Measurements from ENCODE around the gene SNRPB2.

The SNRPB2 gene

GRCh38 chr20:16712511-16712947, 17.3 kb upstream of the SNRPB2 start:
- TF ChIP-seq CTCF (IDR thresholded peaks at IDR 0.05; ENCODE audit: insufficient read depth, low read length, missing control alignments): no peak
- no peak for DNase-seq (ENCODE audit: low read depth, low spot score)
- ChIA-PET CTCF (no interaction called here), POLR2A (no interaction called here)
- H3K4me3 ChIP-seq (ENCODE audit: low read depth, low read length): no peak overlapping the region

GRCh38 chr20:16713066-16713465, 16.8 kb upstream of the SNRPB2 start:
- ChIA-PET POLR2A (no interaction called here), CTCF (no interaction called here)
- no peak for DNase-seq (ENCODE audit: low read depth, low spot score)
- H3K4me3 ChIP-seq (ENCODE audit: low read depth, low read length): no peak overlapping the region
- TF ChIP-seq CTCF (IDR thresholded peaks at IDR 0.05; ENCODE audit: insufficient read depth, low read length, missing control alignments): no peak

- CTCF ChIA-PET: no interaction called here
- no peak for DNase-seq (ENCODE audit: low read depth, low spot score)
- no peak for TF ChIP-seq CTCF (IDR thresholded peaks at IDR 0.05; ENCODE audit: insufficient read depth, low read length, missing control alignments)
- POLR2A ChIA-PET: no interaction called here
- no peak overlapping the region for H3K4me3 ChIP-seq (ENCODE audit: low read depth, low read length)
Observed at GRCh38 chr20:16714242-16714641, 15.6 kb upstream of the SNRPB2 start.

GRCh38 chr20:16714751-16715150, 15.1 kb upstream of the SNRPB2 start:
- no peak for TF ChIP-seq CTCF (IDR thresholded peaks at IDR 0.05; ENCODE audit: insufficient read depth, low read length, missing control alignments)
- no peak for DNase-seq (ENCODE audit: low read depth, low spot score)
- ChIA-PET CTCF (no interaction called here), POLR2A (no interaction called here)
- H3K4me3 ChIP-seq (ENCODE audit: low read depth, low read length): no peak overlapping the region

- no peak for TF ChIP-seq CTCF (IDR thresholded peaks at IDR 0.05; ENCODE audit: insufficient read depth, low read length, missing control alignments)
- no peak for DNase-seq (ENCODE audit: low read depth, low spot score)
- ChIA-PET CTCF (no interaction called here), POLR2A (no interaction called here)
- no peak overlapping the region for H3K4me3 ChIP-seq (ENCODE audit: low read depth, low read length)
Observed at GRCh38 chr20:16719421-16719820, 10.4 kb upstream of the SNRPB2 start.

- POLR2A ChIA-PET: no interaction called here
- no peak overlapping the region for H3K4me3 ChIP-seq (ENCODE audit: low read depth, low read length)
- no peak for DNase-seq (ENCODE audit: low read depth, low spot score)
- no peak for TF ChIP-seq CTCF (IDR thresholded peaks at IDR 0.05; ENCODE audit: insufficient read depth, low read length, missing control alignments)
- CTCF ChIA-PET: interaction anchor here (1.1 to 1.5 kb wide), 2 partner anchors 28 to 32 kb away, joined by 3 to 4 read pairs; no protein-coding TSS in a partner anchor
Observed at GRCh38 chr20:16729080-16729479, 746 bp upstream of the SNRPB2 start.
